Cerebellar nuclear complex (tissue), 1 donor: ENCODE results near the gene ANKRD55.
"Not testable (repeated sequence)": the region's sequence is repeated elsewhere in the genome, so short reads cannot be mapped to it uniquely, and the experiment has no call there.

Experiments used
- DNase-seq, 2 experiments: peaks; one replicate each; lab custom pipeline; 2025; lab: John Stamatoyannopoulos, UW

ANKRD55 gene

GRCh38 chr5:56207537-56207936 lies 25.6 kb downstream of the ANKRD55 start:
- no peak for DNase-seq

DNA sequence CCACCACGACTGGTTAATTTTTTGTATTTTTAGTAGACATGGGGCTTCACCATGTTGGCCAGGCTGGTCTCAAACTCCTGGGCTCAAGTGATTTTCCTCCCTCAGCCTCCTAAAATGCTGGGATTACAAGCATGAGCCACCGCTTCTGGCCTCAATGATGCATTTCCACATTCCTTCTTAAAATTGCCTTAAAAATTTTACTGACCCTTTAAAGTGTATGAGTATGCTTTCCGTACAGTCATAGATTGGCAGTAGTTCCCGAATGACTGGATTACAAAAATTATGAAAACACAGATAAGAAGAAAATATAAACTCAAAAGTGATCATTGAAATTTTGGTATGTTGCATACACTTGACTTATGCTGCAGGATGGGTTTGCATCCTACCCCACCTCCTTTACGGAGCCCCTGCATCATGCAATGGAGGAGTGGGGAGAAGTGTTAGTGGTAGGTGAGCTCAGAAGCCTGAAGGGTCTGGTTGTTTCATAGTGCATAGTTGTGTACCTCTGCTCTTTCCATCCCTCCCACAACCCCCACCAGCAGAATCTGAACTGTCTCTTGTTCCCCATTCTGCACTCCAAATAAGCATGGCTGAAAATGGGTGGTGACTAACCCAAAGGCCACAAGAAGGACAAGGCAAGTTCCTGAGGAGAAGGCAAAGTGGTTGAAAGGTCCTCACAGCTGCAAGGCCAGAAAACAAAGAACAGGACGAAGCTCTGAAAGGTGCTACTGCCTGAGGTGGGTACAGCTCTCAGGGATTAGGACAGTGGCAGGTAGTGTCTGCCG lies 26.8 kb downstream of the ANKRD55 start:
- no peak for DNase-seq

DNA sequence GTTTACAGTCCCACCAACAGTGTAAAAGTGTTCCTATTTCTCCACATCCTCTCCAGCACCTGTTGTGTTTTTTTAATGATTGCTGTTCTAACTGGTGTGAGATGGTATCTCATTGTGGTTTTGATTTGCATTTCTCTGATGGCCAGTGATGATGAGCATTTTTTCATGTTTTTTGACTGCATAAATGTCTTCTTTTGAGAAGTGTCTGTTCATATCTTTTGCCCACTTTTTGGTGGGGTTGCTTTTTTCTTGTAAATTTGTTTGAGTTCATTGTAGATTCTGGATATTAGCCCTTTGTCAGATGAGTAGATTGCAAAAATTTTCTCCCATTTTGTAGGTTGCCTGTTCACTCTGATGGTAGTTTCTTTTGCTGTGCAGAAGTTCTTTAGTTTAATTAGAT lies 29.2 kb downstream of the ANKRD55 start:
- DNase-seq, result not testable (repeated sequence)

DNA sequence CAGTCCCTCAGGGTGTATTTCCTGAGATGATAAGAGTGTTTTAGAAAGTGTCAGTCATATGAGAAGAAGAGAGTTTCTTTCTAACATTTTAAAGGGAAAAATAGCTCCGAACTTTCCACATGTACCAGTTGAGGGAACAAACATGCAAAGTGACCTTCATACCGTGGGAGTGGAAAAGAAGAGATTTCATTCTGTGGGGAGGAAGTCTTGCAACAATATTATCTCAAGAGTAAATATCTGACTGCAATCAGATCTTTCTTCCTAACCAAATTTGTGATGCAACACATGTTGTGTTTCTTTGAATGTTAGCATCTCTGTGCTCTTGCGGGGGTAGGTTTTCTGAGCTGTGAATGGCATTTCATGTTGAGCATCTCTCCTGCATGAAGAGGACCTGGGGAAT lies 30.6 kb downstream of the ANKRD55 start:
- no peak for DNase-seq

DNA sequence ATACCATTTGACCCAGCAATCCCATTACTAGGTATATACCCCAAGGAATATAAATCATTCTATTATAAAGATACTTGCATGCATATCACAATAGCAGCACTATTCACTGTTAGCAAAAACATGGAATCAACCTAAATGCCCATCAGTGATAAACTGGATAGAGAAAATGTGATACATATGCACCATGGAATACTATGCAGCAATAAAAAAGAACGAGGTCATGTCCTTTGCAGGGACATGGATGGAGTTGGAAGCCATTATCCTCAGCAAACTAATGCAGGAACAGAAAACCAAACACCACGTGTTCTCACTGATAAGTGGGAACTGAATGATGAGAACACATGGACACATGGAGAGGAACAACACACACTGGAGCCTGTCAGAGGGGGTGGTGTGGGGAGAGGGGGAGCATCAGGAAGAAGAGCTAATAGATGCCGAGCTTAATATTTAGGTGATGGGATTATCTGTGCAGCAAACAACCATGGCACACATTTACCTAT lies 31.3 kb downstream of the ANKRD55 start:
- not testable (repeated sequence) for DNase-seq

DNA sequence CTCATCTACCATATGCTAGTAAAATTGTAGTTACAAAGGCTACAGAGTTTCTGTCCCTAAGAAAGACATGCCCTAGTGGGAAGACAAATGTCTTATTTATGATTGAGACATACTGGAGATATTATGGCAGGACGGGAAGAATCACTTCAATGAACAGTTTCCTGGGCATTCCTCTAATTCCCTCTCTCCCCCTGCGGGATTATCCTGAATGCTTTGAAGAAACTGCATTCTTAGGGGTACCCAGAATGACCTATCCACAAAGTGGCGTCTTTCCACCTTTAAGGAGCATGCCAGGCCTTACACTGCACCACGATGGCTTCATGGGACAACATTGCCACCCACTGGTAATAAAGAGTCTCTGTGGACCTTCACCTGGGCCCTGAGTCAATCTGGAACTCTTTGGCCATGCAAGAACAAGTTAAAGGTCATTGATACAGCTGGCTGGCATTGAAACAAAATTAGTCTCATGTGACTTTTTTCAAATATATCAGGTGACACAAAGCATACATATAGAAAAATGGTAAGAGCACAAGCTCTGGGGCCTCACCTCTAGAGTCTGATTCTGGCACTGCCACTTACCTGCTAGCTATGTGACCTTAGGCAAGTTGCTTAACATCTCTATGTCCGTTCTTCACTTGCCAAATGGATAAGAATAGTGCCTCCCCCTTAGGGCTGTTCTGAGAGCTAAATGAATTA lies 32.0 kb downstream of the ANKRD55 start:
- no peak for DNase-seq

GRCh38 chr5:56195016-56195415 lies 38.1 kb downstream of the ANKRD55 start:
- no peak for DNase-seq

- DNase-seq, result no peak
Observed at GRCh38 chr5:56192246-56192645, 40.9 kb downstream of the ANKRD55 start.

DNA sequence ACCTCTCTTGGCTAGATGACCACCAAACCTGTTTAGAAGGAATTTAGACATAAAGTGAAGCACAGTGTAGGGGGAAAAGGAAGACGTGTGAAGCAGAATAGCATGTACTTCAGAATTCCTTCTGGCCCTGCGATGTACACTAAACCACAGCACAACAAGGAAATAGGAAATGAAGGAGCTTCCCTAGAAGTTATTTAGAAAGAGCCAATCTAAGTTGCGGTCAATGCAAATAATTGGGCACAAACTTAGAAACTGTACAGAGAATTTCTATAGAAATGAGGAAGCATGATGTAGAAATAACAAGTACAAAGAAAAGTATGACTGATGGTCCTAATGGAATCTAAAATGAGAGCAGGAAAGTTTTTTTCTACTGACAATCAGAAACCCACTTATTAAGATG lies 41.5 kb downstream of the ANKRD55 start:
- no peak for DNase-seq

DNA sequence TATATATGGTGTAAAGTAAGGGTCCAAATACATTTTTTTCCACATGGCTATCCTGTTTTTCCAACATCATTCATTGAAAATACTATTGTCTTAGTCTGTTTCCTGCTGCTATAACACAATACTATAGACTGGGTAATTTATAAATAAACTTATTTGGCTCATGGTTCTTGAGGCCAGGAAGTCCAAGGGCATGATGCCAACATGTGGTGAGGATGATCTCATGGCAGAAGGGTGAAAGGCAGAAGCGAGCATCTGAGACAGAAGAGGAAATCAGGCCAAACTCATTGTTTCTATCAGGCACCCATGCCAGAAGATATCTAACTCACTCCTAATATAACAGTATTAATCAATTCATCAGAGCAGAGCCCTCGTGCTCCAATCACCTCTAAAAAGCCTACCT lies 42.6 kb downstream of the ANKRD55 start:
- DNase-seq, result no peak

DNA sequence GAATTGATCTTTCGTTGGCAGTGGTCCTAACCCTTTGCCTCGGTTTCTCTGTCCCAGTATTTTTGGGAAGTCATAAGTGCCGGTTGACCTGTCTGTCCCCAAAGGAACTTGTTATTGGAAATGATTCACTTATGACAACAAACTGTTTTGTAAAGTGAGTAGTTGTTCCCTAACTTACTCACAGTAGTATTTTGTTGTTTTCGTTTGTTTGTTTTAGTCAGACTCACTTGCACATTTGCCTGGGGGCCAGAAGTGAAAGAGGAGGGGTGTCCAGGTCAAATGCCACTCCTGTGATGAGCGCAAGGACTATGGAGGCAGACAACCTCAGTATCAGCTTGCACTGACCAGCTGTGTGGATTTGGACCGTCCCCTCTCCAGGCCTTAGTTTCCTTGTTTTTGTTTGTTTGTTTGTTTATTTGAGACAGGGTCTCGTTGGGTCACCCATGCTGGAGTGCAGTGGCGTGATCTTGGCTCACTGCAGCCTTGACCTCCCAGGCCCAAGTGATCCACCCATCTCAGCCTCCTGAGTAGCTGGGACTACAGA lies 47.3 kb downstream of the ANKRD55 start:
- no peak for DNase-seq

- no peak for DNase-seq
Observed at GRCh38 chr5:56183506-56183905, 49.6 kb downstream of the ANKRD55 start.

GRCh38 chr5:56179442-56179841 lies 53.7 kb downstream of the ANKRD55 start:
- DNase-seq, result no peak

- no peak for DNase-seq
Observed at GRCh38 chr5:56178823-56179222, 54.3 kb downstream of the ANKRD55 start.

- no peak for DNase-seq
Observed at GRCh38 chr5:56176871-56177533, 56.1 kb downstream of the ANKRD55 start.

- no peak for DNase-seq
Observed at GRCh38 chr5:56176155-56176798, 56.9 kb downstream of the ANKRD55 start.

DNA sequence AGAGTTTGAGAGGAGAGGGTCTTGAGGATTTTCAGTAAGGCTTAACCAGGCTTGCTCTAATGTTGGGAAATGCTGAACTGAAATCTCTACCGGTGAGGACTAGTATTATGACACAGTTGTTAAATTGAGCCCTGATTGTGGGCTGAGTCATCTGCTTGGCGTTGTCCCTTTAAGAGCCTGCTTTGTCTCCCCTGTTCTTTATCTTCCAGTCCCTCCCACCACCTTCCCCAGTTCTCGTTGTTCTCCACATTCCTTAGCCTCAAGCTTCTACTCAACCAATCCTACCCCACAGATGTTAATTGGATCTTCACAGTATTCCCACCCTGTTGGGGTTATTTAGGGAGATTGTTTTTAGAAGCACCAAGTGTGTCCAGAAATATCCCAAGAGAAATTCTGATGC lies 57.6 kb downstream of the ANKRD55 start:
- DNase-seq, result no peak

- DNase-seq, result no peak
Observed at GRCh38 chr5:56175021-56175420, 58.1 kb downstream of the ANKRD55 start.

DNA sequence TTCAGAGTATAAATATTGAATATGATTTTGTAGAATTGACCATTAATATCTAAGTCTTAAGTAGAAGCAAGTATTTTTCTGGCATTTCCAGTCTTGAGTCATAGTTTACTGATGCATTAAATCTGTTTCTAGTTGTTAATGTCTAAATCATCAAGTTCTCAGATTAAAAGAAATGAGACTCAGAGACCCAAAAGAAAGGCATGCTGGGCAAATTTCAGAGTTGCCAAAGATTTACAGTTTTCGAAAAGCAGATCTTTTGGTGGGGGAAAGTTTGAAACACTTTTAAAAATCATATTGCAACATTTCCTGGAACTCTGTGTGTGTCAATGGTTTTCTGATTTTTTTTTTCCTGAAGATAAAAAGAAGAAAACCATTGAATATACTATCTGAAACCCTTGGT lies 60.9 kb downstream of the ANKRD55 start:
- no peak for DNase-seq

GRCh38 chr5:56170557-56170956 lies 62.6 kb downstream of the ANKRD55 start:
- no peak for DNase-seq

DNA sequence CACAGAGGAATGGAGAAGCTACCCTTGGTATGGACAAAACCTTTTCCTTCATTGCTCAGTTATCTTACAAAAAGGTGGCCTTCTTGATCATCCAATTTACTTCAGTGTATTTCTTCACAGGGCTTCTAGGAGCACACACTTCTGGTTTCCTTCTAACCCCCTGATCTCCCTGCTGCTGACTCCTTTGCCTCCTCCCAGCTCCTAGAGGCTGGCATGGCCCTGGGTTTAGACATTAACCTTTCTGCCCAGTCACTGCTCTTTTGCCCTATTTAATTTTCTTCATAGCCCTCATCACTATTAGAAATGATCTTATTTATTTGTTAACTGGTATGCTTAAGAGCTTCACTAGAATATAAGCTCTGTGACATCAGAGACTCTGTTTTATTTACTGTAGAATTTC lies 63.2 kb downstream of the ANKRD55 start:
- DNase-seq, result no peak

DNA sequence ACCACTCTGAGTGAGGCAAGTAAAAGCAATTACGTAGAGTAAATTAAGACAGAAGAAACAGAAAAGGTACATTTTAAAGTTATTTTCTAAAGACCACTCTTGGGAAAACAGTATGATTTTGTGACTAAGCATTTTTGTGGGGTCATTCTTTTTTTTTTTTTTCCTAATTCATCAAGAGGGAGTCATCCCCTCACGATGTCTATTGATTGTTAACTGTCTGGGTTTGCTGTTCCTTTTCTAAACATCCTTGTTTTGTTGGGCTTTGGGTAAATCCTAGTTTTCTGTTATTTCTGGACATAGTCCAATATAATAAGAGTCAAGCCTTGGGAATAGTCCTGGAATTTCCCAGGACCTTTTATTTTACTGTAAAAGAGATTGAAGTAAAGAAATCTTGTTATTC lies 63.8 kb downstream of the ANKRD55 start:
- no peak for DNase-seq
